ENCODE data around the gene USP12.

The USP12 gene

DNA sequence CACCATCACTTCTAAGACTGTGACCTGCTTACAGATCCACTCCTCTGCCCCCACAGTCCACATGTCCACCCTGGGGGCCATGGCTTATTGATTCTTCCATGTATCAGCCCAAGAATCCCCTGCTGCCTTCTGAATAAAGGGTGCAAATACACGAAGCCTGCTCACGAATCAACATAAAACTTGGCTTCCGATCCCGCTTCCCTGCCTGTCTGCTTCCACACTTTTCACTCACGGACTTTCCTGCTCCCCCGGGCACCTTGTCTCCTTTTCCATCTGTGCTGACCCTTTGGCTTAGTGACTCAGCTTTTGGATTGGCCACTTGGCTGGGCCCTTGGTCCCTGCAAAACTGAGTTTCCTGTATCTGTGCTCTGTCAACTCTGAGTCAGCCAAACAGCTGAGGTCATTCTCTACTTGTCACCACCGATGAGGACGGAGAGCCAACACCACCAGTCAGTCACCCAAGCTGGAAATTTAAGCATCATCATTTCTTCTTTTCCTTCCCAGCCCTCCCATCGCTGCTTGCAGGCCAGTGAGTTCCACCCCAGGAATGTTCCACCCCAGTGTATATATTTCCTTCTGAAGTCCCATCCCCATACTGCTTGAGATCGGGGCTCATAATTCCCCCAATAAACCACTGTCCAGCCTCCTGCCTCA is 11.4 kb upstream of the USP12 start:
- peak; percentile 47 for DNase-seq

DNA sequence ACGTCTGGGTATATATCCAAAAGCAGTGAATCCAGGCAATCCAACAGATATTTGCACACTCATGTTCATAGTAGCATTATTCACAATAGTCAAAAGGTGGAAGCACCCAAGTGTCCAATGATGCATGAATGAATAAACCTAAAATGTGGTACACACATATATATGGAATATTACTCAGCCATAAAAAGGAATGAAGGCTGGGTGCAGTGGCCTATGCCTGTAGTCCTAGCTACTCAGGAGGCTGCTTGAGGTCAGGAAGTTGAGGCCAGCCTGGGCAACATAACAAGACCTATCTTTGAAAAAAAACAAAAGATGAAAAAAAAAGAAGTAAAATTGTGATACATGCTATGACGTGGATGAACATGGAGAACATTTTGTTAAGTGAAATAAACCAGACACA is 10.4 kb upstream of the USP12 start:
- DNase-seq, result no peak

DNA sequence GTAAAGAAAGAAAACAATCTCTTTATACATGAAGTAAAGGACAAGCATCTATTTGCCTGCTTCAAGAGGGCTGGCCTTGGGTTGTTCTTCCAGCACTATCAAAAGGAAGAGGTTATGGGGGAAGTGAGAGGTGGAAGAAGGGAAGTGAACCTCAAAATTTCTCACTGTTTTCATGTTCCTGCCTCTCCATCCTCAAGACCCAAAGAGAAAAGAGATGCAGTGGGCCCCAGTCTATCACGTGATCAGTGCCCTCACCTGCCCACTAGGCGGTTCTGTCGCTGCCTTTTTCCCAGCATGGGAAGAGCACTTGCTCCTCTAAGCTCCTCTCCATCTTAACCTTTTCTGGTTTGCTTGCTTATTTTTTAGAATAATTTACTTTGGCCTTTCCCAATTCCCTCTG is 6.2 kb upstream of the USP12 start:
- no peak for DNase-seq

DNA sequence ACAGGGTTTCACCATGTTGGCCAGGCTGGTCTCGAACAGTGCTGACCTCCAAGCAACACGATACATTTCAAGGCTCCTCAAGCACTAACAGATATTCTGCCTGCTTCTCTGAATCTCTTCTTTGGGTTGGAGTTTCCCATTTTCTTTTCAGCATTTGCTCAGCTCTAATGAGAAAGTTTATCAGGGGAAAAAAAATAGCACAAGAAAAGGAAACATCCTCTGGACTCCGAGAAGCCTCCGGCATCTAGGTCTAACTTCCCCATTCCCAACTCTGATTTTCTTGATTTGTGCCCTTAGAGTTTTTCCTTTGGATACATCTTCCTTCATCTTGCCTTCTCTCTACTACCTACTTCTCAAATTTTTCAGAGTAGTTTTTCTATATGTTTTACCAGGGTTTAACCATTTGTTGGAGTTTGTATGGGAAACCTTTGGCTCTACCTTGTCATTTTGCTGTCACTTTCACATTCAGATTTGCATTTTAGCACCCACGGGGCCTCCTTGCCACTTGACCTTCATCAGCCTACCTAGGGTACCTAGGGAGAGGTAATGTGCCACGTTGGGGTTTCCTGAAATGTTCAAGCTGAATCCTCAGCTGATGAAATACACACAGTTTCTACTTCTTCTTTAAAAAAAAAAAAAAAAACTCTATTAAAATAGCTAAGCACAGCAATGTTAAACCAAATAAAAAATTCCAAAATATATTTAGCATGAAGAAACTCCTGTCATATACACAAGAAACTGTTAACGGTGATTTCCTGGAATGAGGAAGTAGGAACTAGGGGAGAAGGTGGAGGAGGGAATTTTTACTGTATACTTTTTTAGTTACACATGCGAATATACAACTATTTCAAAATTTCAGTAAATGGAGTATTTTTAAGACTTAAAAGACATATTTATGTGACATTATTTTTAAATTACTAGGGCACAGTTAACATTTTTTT is 5.1 kb upstream of the USP12 start:
- no peak for DNase-seq

DNA sequence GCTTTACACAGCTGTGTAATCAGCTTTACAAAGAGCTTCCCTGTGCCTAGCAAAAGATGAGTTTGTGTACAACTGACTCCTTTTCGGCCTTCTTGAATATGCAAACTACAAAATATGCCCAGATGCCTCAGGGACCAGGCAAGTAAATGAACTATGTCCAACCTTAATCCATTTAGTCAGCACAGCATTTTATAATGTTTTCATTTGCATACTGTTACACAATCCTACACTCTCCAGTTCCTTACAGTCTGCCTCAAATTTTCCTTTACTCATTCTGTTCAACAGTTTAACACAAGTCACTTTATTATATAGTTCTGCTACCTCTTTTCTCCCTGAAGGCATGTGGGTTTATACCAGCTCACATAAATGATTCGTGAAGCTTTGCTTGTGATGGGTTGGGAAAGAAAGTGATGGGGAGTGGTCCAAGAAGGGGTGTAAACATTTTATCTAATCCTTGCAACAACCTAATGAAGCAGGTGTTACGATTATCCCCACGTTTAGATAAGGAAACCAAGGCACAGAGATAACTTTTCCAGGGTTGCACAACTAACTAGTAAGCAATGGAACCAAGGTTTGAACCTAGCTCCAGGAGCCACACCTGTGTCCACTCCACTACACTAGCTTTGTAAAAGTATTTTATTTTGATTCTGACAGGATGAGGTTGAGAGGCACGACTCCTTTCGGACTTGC is 3.3 kb upstream of the USP12 start:
- DNase-seq, result no peak

DNA sequence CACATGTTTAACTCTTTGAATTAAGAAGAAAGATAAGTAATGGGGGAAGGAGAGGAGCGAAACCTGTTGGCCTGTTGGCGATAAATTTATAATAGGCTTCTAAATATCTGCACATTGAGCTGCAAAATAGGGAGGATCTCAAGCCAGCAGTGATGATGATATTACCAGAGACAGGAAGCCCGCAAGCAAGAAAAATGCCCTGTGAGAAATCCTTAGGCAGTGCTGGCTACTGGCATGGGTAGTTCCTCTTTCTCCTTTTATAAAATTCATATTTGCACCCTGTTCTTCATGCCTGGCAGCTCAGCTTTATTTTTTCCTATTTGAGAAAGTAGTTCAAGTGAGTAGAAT is 858 bp upstream of the USP12 start:
- no peak for DNase-seq

DNA sequence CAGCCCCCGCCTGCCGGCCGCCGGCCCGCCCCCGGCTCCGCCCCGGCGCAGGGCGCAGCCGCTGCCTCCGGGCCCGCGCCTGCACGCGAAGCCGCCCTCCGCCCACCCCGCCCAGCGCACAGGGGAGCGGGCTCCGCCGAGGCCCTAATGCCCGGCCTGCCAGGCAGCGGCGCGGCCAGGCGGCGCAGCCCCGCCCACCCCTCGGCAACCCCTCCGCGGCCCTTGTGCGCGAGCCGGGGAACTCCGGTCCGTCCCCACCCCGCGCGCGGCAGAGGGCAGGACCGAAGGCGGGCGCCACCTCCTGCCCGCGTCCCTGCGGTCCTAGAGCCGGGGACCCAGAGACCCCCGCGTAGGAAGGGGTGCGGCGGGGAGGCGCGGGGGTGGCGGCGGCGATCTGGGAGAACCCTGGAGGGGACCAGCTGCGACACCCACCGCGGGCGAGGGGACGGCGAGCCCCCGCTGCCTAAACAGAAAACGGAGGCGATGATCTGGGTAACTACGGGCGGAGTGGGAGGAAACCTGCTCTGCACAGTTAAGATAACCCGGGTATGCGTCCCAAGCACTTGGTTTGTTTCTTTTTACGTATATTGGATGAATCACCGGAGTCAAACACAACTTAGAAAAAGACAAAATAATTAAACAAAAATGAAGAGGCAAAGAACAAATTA is 350 bp upstream of the USP12 start:
- peak; percentile 93 for DNase-seq

DNA sequence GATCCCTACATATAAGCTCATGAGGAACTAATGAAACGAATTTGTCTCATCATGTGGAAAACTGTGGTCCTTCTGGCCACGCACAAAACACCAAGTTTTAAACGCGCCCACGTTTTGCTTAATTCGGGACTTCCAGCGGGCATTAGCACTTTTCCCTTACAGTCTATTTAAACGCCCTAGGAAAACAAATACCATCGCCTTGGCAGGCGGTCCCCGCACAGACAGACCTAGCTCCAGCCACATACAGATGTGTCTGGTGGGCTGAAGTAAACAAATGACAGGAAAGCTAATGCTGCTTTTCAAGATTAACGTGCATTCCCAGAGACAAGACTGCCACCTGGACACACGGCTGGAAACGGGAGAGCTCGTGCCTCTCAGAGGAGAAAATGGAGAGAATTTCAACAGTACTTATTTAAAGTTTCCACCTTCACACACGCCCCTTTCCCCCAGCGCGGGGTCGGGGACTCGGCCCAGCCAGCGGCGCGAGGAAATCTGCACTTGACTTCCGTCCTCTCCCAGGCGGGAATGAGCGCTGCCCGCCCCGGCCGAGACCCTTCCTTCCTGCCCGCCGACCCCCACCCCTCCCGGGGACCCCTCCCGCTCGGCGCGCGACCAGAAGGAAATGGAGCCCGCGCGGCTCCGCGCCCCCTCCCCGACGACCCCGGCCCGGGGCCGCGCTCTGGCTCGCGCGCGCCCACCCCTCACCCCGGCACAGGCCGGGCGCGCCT is 931 bp downstream of the USP12 start:
- peak; percentile 77 for DNase-seq

DNA sequence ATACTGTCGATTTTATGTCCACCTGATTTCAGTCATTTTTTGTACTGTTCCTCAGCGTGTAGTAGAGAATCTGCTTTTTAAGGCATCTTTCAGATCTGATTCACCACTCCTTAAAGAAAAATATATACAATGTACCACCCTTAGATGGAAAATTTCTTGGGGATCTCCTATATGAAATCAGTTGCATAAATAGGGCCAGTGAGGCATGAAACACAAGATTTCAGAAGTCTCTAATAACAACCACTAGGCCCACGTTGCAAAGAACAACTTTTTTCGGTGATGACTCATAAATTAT is 1.4 kb downstream of the USP12 start:
- DNase-seq, result no peak

DNA sequence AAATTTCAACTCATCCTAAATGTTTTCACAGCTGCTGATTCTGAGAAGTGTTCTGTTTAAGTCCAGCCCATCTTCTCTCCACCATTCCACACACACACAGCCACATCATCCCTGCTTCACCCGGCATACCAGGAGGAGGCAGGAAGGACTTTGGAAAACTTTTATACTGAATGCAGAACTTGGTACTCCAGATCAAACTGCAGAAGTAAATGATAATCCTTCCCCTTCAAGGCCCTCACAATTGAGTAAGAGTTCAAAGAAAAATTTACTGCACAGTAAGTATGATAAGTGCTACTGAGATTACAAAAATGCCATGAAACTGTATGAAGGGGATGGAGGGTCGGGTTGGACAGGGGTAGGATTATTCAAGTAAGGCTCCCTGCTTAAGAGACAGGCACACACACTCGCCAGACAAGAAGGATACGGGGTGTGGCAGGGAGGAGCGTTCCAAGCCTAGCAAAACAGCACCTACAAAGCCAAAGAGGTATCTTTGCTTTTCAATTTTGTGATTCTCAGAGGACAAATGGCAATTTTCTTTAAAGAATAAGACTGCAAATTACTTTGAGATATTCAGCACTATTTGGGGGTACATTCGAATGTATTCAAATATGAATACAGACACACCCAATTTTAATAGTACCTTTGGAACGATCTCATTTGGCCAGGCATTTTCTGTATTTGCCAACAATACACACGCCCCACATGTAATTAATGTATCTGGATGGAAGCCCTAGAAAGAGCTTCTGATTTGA is 2.5 kb downstream of the USP12 start:
- no peak for DNase-seq

DNA sequence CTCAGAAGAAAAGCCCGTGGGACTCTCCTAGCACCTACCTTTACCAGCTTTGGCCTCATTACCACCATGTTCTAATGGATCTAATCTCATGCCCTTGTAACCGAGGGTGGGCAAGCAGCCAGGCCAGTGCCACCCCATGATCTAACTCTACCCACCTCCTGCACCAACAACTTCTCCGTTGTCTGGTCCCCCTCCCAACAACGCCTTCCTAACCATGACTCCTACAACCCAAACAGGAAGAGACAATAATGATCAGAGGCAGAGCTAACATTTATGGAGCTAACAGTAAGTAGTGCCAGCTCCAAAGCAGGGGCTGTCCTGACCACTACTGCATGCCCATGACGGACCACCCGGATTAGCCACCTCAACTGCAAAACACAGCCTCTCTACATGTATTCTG is 3.5 kb downstream of the USP12 start:
- no peak for DNase-seq

DNA sequence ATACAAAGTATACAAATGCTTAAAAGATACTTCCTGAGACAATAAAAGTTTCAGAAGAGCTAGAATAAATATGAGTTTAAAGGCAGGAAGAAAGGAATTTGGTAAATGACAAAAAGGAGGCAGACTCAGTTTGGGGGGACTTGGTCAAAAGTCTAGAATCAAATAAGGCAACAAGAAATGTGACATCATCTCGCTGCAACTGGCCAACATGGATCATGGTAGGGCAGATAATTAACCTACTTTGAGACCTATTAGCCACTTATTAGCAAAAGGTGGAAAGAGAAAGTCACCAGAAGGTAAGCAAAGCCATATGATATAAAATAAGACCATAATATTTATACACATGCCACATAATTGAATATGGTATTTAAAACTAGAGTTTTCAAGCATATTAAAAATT is 5.3 kb downstream of the USP12 start:
- no peak for DNase-seq

DNA sequence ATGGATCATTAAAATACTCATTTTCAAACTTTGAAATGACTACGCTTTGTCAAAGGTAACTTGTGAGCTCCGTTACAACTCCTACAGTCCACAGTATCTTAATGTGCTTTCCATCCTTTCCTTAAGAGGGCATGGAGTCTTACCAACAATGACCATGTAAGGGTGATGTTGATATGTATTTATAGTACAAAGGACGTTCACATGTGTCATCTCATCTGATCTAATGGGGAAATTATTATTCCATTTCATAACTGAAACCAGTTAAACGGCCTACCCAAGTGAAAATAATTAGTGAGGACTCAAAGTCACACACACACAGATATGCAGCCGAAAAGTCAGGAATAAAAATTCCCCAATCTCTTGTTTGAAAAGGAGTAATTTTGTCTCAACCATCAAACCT is 9.6 kb downstream of the USP12 start:
- no peak for DNase-seq

DNA sequence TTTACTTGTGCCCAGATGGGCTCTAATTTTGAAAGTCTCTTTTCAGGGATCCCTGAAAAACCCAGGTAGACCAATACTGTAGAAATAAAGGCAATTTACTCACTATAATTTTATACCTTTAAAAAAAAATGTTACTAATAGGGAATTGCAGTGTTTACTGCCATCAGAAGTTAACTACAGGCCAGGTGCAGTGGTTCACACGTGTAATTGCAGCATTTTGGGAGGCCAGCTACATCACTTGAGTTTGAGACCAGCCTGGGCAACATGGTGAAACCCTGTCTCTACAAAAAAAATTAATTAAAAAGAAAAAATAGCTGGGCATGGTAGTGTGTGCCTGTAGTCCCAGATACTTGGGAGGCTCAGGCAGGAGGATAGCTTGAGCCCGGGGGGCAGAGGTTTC is 10.2 kb downstream of the USP12 start:
- DNase-seq, result no peak

DNA sequence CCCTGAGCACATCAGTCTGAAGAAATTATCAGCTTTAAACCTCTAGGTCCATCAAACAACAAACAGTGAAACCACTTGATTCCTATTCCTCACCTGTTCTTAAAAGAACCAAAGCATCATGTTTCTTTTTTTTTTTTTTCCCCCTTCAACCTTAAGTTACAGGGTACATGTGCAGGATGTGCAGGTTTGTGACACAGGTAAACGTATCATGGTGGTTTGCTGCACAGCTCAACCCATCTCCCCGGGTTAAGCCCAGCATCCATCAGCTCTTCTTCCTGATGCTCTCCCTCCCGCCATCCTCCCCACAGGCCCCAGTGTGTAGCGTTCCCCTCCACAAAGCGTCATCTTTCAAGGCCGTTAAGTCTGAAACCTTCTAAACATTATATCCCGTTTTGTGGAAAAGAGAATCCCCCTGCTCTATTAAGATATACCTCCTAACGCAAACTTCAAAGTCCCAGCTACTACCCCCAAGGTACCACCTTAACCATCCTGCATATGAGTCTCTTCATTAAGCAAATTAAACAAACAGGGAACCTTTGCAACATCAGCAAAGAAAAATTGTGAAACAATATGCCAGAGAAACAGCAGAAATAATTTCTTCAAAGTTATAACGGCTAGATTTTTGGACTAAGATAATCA is 10.8 kb downstream of the USP12 start:
- DNase-seq, result no peak

DNA sequence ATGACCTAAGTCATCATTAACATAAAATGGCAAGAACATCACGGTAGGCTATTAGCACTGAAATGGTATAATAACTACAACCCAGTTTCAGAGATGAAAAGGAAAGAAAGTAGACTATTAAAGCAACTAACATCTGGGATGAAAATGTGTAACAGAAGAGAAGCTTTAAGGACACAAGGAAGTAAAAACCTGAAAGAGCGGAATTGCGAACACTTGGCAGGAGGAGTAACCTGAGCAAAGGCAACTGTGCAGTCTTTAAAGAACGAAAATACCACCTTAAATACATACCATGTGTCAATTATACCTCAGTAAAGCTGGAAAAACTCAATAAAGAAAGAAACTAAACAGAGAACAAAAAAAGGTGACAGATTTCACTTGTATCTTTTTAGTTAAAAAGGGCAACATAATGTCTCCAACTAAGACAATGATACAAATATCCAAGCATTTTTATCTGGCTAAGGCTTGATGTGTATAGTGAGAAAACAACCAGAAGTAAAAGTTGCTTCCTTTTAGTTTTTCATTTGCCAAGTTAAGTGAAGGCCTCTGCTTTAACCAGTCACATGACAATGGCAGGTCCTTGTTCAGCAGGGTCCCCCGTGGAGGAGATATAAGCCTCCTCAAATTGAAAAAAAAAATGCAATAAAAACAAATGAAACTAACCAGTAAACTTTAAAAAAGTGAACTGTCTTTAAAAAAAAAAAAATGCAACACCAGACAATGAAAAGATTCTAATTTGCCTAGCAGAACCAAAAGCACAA is 11.6 kb downstream of the USP12 start:
- no peak for DNase-seq

DNA sequence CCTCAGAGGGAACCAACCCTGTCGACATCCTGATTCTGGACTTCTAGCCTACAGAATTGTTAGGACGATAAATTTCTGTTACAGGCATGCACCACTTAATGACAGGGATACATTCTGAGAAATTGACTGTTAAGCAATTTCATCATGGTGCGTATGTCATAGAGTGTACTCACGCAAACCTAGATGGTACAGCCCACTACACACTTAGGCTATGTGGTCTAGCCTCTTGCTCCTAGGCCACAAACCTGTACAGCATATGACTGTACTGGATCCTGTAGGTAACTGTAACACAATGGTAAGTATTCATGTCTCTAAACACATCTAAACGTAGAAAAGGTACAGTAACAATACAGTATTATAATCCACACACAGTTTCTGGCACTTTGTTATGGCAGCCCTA is 13.3 kb downstream of the USP12 start:
- DNase-seq, result no peak

DNA sequence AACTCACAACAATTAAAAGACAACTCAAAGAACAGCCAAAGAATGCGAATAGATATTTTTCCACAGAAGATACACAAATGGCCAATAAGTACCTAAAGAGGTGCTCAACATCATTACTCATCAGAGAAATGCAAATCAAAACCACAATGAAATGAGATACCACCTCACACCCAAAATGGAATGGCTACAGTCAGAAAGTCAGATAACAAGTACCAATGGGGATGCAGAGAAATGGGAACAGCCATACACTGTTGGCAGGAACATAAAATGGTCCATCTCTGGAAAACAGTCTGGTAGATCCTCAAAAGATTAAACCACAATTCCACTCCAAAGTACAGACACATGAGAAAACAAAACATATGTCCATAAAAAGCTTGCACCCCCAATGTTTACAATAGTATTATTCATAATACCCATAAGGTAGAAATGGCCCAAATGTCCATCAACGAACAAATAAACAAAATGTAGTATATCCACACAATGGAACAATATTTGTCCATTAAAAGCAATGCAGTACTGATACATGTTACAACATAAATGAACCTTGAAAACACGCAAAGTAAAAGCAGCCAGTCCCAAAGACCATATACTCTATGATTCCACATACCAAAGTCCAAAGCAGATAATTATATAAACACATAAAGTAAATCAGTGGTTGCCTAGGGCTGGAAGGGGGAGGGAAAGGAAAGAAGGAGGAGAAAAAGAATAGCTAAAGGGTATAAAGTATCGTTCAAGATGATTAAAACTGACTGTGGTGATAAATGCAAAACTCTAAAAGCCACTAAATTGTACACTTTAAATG is 19.6 kb downstream of the USP12 start:
- DNase-seq, result no peak

DNA sequence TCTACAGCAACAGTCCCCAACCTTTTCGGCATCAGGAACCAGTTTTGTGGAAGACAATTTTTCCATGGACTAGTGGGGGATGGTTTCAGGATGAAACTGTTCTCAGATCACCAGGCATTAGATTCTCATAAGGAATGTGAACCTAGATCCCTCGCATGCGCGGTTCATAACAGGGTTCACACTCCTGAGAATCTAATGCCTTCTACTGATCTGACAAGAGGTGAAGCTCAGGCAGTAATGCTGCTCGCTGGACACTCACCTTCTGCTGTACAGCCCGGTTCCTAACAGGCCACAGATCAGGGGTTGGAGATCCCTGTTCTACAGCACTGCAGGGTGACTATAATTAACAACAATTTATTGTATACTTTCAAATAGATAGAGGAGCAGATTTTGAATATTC is 21.9 kb downstream of the USP12 start:
- no peak for DNase-seq

DNA sequence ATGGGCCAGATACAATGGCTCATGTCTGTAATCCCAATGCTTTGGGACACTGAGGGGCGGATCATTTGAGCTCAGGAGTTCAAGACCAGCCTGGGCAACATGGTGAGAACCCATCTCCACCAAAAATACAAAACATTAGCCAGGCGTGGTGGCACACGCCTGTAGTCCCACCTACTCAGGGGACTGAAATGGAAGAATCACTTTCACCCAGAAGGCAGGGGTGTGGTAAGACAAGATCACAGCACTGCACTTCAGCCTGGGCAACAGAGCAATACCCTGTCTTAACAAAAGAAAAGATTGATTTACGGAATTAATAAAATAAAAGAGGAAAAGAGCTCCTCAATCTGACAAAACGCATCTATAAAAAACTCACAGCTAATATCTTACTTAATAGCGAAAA is 22.7 kb downstream of the USP12 start:
- DNase-seq, result no peak
